Measurements from ENCODE around the gene MYO9A.

DNA sequence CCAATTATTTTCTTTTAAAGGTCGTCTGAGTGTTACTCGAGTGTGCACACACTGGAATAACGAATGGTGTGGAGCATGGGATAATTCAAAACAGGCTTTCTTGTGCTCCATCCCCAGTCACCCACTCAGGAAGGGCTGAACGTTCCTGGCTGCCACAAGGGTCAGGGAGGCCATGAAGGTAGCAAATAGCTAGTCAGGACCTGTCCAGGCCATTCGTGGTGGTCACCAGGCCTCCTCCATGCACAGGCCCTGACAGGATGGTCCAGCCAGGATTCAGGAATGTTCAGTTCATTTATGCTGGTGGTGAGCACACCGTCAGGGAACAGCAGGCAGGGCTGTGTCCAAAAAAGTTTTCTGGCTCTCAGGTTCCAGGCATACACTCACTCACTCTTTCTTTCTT lies 319.3 kb downstream of the MYO9A start:
- TF ChIP-seq, protein P1, sequence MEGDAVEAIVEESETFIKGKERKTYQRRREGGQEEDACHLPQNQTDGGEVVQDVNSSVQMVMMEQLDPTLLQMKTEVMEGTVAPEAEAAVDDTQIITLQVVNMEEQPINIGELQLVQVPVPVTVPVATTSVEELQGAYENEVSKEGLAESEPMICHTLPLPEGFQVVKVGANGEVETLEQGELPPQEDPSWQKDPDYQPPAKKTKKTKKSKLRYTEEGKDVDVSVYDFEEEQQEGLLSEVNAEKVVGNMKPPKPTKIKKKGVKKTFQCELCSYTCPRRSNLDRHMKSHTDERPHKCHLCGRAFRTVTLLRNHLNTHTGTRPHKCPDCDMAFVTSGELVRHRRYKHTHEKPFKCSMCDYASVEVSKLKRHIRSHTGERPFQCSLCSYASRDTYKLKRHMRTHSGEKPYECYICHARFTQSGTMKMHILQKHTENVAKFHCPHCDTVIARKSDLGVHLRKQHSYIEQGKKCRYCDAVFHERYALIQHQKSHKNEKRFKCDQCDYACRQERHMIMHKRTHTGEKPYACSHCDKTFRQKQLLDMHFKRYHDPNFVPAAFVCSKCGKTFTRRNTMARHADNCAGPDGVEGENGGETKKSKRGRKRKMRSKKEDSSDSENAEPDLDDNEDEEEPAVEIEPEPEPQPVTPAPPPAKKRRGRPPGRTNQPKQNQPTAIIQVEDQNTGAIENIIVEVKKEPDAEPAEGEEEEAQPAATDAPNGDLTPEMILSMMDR (IDR thresholded peaks at IDR 0.05) = no peak
- no peak for TF ChIP-seq POLR2A (IDR thresholded peaks at IDR 0.05)

All from thyroid gland (tissue), 4 donors.